HG03039 (cell line): ENCODE data around the gene RPTOR.

Experiments
- ATAC-seq: cut with Tn5 transposase; IDR thresholded peaks from one replicate; pipeline ENCODE4 v1.9.1; 2021; ENCODE audit warnings: mild to moderate bottlenecking, moderate library complexity; ENCODE audit not compliant: unreplicated experiment

RPTOR gene

GRCh38 chr17:80822021-80822699 is 277.5 kb downstream of the RPTOR start:
- no peak for ATAC-seq

- ATAC-seq: no peak
Observed at GRCh38 chr17:80822700-80823410, 278.2 kb downstream of the RPTOR start.

GRCh38 chr17:80824549-80825470 is 280.2 kb downstream of the RPTOR start:
- no peak for ATAC-seq

GRCh38 chr17:80825471-80826345 is 281.1 kb downstream of the RPTOR start:
- ATAC-seq: no peak

- no peak for ATAC-seq
Observed at GRCh38 chr17:80826346-80826954, 281.8 kb downstream of the RPTOR start.

- no peak for ATAC-seq
Observed at GRCh38 chr17:80826955-80827645, 282.5 kb downstream of the RPTOR start.

- no peak for ATAC-seq
Observed at GRCh38 chr17:80827646-80828643, 283.3 kb downstream of the RPTOR start.

- no peak for ATAC-seq
Observed at GRCh38 chr17:80829166-80829813, 284.7 kb downstream of the RPTOR start.

- ATAC-seq: no peak
Observed at GRCh38 chr17:80830020-80830780, 285.6 kb downstream of the RPTOR start.

GRCh38 chr17:80831491-80831890 is 286.9 kb downstream of the RPTOR start:
- ATAC-seq: no peak

- no peak for ATAC-seq
Observed at GRCh38 chr17:80832266-80832676, 287.6 kb downstream of the RPTOR start.

GRCh38 chr17:80832888-80833583 is 288.4 kb downstream of the RPTOR start:
- peak; percentile 61 for ATAC-seq

GRCh38 chr17:80833952-80834892 is 289.6 kb downstream of the RPTOR start:
- no peak for ATAC-seq

GRCh38 chr17:80834893-80835275 is 290.2 kb downstream of the RPTOR start:
- ATAC-seq: no peak
